ENCODE measurements around the gene SYNDIG1. TPM values are rescaled to one million over a fixed set of nuclear protein-coding genes. Genes with fewer than 3 reads are reported as not detected.

SYNDIG1 gene
- total RNA-seq, 1 experiment from 2014 or later = not detected

GRCh38 chr20:24667689-24668383, 198.4 kb downstream of the SYNDIG1 start:
- DNase-seq (ENCODE audit: extremely low read depth, low read depth) = no peak

DNA sequence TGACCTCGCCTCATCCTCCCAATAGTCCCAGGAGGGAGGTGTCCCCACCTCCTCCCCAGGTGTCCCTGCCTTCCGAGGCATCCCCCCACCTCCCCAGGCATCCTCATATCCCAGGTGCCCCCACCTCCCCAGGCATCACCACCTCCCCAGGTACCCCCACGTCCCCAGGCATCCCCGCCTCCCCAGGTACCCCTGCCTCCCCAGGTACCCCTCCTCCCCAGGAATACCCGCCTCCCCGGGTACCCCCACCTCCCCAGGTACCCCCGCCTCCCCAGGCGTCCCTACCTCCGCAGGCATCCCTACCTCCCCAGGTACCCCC, 198.9 kb downstream of the SYNDIG1 start:
- no peak for DNase-seq (ENCODE audit: extremely low read depth, low read depth)

DNA sequence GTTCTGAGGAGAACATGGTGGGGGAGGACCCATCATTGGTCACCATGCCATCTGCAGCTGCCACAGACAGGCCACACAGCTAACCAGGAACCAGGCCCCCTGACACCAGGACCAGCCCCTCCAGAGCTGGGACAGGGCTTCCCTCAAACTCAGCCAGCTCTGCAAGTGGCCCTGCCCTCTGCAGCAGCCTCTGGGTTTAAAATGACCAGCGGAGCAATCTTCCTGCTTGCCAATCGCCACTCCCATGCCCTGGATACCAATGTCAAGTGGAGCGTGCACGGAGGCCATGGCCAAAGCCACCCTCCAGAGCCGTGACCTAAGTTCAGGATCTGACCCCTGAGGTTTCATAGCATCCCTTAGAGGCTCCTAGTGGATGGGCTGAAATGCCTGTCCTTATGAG, 199.4 kb downstream of the SYNDIG1 start:
- no peak for DNase-seq (ENCODE audit: extremely low read depth, low read depth)

- DNase-seq (ENCODE audit: extremely low read depth, low read depth) = no peak
These were observed 200.3 kb downstream of the SYNDIG1 start for GRCh38 chr20:24669701-24670100.

- no peak for DNase-seq (ENCODE audit: extremely low read depth, low read depth)
These were observed 201.0 kb downstream of the SYNDIG1 start for GRCh38 chr20:24670341-24670872.

DNA sequence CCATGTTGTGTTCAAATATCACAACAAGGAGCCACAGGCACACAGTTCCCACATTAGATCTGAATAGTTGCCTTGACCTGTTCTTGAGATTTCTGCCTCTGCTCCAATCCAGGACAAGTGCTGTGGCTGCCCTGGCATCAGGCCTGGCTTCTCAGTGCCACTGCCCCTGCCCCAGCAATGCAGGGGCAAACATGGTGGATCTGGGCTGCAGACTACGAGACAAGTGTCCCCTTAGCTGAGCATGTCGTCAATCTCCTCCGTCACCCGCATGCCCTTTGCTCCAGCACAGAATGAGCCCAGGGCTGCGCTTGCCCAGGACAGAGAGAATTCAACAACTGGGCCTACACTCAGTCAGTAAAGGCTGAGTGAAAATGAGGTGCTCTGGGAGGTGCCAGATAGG, 201.6 kb downstream of the SYNDIG1 start:
- no peak for DNase-seq (ENCODE audit: extremely low read depth, low read depth)

DNA sequence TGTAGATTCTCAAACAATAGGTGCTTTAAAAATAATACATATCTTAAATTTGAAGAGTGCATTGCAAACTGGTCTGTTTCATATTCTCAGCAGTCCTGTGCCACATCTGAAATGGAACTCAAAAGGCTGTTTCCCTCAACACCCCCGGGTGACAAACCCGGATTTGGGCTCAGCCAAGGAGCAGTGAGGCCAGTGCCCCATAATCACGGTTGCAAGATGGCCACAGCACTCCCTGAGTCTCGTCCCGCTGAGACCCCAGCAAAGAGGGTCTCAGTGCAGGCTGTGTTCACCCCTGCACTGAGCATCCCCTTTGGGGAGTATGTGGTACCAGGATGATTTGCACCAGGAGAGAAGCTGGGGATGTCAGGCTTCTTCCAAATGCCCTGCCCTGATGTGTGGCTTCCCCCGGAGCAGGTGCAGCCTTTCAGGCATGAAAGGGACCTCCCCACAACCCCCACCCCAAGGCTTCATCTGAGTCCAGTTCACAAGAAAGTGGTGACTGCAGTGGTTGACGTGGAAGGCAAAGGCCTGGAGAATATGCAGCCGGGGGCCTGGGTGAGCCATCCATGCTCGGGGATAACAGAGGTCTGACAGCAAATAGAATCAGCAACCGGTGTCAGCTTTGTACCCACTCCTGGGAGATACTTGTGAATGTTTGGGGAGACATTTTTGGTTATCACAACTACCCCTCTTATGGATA, 202.9 kb downstream of the SYNDIG1 start:
- DNase-seq (ENCODE audit: extremely low read depth, low read depth) = no peak

- DNase-seq (ENCODE audit: extremely low read depth, low read depth) = no peak
These were observed 203.7 kb downstream of the SYNDIG1 start for GRCh38 chr20:24672886-24673677.

DNA sequence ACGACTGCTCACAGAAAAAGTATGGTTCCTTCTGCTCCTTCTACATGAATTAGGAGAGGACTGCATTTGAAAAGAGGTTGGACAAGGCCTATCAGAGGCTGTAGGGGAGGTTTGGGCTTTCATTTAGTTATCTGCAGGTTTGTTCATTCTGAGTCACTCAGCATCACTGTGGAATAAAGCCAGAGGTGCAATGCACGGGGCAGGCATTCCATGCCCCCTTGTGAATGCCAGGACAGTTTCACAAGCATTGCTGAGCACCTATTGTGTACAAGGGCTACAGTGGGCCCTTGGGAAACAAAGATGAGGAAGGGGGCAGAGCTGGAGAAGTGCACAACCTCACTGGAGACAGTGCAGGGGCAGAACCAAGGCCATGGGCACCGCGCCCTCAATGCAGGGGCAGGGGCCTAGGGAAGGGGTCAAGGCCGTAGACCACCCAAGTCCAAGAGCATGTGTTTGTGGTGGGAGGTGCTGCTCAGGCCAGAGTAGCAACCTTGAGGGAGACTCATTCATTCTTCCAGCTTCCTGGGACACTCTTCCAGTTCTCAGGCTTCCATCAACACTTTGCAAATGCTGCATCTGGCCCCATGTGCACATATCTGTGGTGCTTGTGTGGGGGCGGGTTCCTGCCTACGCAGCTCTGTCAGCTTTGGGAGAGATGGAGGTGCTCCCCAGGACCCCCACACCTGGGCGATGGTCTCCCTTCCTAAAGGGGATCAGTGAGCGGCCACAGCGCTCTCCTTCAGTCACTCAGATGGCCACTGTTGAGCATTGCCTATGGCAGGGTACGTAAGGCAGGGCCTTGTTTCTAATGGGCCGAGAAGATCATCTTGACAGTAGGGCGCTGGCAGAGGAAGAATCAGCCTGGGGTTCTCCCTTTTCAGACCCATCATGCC, 204.5 kb downstream of the SYNDIG1 start:
- DNase-seq (ENCODE audit: extremely low read depth, low read depth) = no peak

GRCh38 chr20:24674921-24675605, 205.6 kb downstream of the SYNDIG1 start:
- DNase-seq (ENCODE audit: extremely low read depth, low read depth) = no peak

- DNase-seq (ENCODE audit: extremely low read depth, low read depth) = no peak
These were observed 206.4 kb downstream of the SYNDIG1 start for GRCh38 chr20:24675651-24676352.

- no peak for DNase-seq (ENCODE audit: extremely low read depth, low read depth)
These were observed 207.0 kb downstream of the SYNDIG1 start for GRCh38 chr20:24676353-24676977.

GRCh38 chr20:24676978-24677370, 207.5 kb downstream of the SYNDIG1 start:
- DNase-seq (ENCODE audit: extremely low read depth, low read depth) = no peak

GRCh38 chr20:24677626-24678315, 208.3 kb downstream of the SYNDIG1 start:
- DNase-seq (ENCODE audit: extremely low read depth, low read depth) = no peak

- no peak for DNase-seq (ENCODE audit: extremely low read depth, low read depth)
These were observed 209.1 kb downstream of the SYNDIG1 start for GRCh38 chr20:24678351-24679106.

DNA sequence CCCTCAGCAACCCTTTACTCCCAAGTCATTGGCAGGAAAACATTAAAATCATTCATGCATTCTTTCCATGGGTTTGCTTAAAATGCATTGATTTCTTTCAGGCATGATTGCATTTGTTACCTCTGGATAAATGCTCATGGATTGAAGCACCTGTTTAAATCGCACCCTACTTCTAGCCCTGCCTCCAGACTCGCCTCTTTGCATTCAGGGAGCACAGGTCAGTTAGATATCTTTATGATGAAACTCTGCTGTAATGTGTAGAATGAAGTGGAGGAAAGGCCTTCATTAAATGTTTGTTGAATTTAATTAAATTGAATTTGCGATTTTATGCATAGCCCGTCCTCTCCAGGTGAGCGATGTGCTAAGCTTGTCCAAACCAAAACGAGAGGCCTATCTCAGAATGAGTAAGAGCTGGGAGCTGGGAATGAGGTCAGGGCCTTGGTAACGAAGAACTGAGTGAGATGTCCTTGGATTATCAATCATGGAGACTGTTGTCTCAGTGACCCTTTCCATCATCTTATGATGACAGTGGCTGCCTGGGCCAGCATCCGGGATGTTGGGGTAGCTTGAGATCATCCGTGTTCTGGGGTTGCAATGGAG, 210.1 kb downstream of the SYNDIG1 start:
- DNase-seq (ENCODE audit: extremely low read depth, low read depth) = no peak
